C4-2B (cell line): ENCODE results near the gene THEMIS2.

Experiments
- CTCF ChIP-seq: fragments of 450-650 bp; conservative IDR thresholded peaks from 2 replicates; pipeline ENCODE4 v1.5.1; 2017; ENCODE audit warnings: mild to moderate bottlenecking
- ZFX ChIP-seq: fragments of 450-650 bp; IDR thresholded peaks from 2 replicates; pipeline ENCODE4 v1.6.1; 2017

- TF ChIP-seq CTCF (no peak), ZFX (no peak)
These were observed 633 bp downstream of the THEMIS2 start for GRCh38 chr1:27872802-27873551.
